CD4-positive, alpha-beta T cell (primary cell): ENCODE measurements around the gene ASIC4. TPM values are rescaled to one million over a fixed set of nuclear protein-coding genes. Genes with fewer than 3 reads are reported as not detected.

Experiments used
- ATAC-seq: fragments of 200-7000 bp; cut with Tn5 transposase; one replicate; pipeline ENCODE4 v1.10.0; 2022; ENCODE audit warnings: mild to moderate bottlenecking; ENCODE audit not compliant: poor library complexity
- CTCF ChIA-PET: fragments of 350-600 bp; sonication (Branson Sonifier 250); formaldehyde crosslinking; loops from one replicate; lab custom pipeline; 2021; ENCODE audit warnings: antibody characterized with exemption, inconsistent platforms; lab: Charles Lee
- POLR2A ChIA-PET: fragments of 350-600 bp; sonication (Branson Sonifier 250); formaldehyde crosslinking; loops from one replicate; lab custom pipeline; 2021; ENCODE audit warnings: antibody characterized with exemption, inconsistent platforms; lab: Charles Lee
- DNase-seq, 14 experiments: peaks; one replicate each; pipeline ENCODE4 v3.0.0-alpha.2; 2013 to 2020; ENCODE audit warnings: mixed read lengths in 2 of 14
- H3K27ac ChIP-seq, 2 donors: one replicate each; pipeline versions ENCODE4 v1.5.1 to v1.7.0; 2013; ENCODE audit warnings: low read length in 2 of 2, low read depth in 1 of 2, mild to moderate bottlenecking in 1 of 2
- H3K27me3 ChIP-seq, 2 experiments: 1 replicate in 1 of 2; 2 replicates in 1 of 2; pipeline versions ENCODE4 v1.6.1 to v1.7.0; 2013; ENCODE audit warnings: low read length in 2 of 2, control low read depth in 1 of 2, mild to moderate bottlenecking in 1 of 2, moderate library complexity in 1 of 2; ENCODE audit not compliant: insufficient read depth in 2 of 2, control insufficient read depth in 1 of 2
- H3K36me3 ChIP-seq: one replicate; pipeline ENCODE4 v1.6.1; 2013; ENCODE audit warnings: low read length, control low read depth; ENCODE audit not compliant: insufficient read depth
- H3K4me1 ChIP-seq: one replicate; pipeline ENCODE4 v1.6.1; 2013; ENCODE audit warnings: low read length, control low read depth; ENCODE audit not compliant: insufficient read depth
- H3K4me3 ChIP-seq: one replicate; pipeline ENCODE4 v1.5.1; 2013; ENCODE audit warnings: mild to moderate bottlenecking, low read length, moderate library complexity
- H3K9me3 ChIP-seq, 2 experiments: 1 replicate in 1 of 2; 2 replicates in 1 of 2; pipeline versions ENCODE4 v1.6.1 to v1.7.0; 2013; ENCODE audit warnings: low read length in 2 of 2, mild to moderate bottlenecking in 2 of 2, control low read depth in 1 of 2, moderate library complexity in 1 of 2; ENCODE audit not compliant: control insufficient read depth in 1 of 2, insufficient read depth in 1 of 2
- H3K27ac Mint-ChIP-seq: one replicate; pipeline ENCODE4 v1.8.0; 2020; ENCODE audit warnings: mixed read lengths
- H3K27me3 Mint-ChIP-seq: one replicate; pipeline ENCODE4 v1.8.0; 2021; ENCODE audit warnings: mixed read lengths
- H3K36me3 Mint-ChIP-seq: one replicate; pipeline ENCODE4 v1.8.0; 2021; ENCODE audit warnings: low read depth, mixed read lengths
- H3K4me1 Mint-ChIP-seq: one replicate; pipeline ENCODE4 v1.8.0; 2021; ENCODE audit warnings: low read depth, mixed read lengths
- H3K4me3 Mint-ChIP-seq: one replicate; pipeline ENCODE4 v1.8.0; 2020; ENCODE audit warnings: mild to moderate bottlenecking, mixed read lengths
- H3K9me3 Mint-ChIP-seq: one replicate; pipeline ENCODE4 v1.8.0; 2020; ENCODE audit warnings: mixed read lengths
- intact Hi-C, 2 experiments: fragments of 100-400 bp; cut with DNase I in 1 of 2; cut with micrococcal nuclease in 1 of 2; formaldehyde crosslinking; loops; one replicate each; pipeline versions ENCODE4 v1.15.1 to v1.9.0; 2023 to 2025; cut with DNase I, micrococcal nuclease
- total RNA-seq, 174 experiments: library from RNA in 2 of 174; stranded (reverse) in 2 of 174; gene quantifications; one replicate each; pipeline ENCODE4 v1.2.3 and lab custom pipeline; 2021 to 2026
- TF ChIP-seq, protein P1 (sequence below): fragments of 200-600 bp; IDR thresholded peaks from one replicate; pipeline ENCODE4 v1.8.0; 2022; ENCODE audit warnings: antibody characterized with exemption, mild to moderate bottlenecking

Gene ASIC4
- total RNA-seq, 2 experiments from 2014 or later: 0.08 to 0.17 TPM

DNA sequence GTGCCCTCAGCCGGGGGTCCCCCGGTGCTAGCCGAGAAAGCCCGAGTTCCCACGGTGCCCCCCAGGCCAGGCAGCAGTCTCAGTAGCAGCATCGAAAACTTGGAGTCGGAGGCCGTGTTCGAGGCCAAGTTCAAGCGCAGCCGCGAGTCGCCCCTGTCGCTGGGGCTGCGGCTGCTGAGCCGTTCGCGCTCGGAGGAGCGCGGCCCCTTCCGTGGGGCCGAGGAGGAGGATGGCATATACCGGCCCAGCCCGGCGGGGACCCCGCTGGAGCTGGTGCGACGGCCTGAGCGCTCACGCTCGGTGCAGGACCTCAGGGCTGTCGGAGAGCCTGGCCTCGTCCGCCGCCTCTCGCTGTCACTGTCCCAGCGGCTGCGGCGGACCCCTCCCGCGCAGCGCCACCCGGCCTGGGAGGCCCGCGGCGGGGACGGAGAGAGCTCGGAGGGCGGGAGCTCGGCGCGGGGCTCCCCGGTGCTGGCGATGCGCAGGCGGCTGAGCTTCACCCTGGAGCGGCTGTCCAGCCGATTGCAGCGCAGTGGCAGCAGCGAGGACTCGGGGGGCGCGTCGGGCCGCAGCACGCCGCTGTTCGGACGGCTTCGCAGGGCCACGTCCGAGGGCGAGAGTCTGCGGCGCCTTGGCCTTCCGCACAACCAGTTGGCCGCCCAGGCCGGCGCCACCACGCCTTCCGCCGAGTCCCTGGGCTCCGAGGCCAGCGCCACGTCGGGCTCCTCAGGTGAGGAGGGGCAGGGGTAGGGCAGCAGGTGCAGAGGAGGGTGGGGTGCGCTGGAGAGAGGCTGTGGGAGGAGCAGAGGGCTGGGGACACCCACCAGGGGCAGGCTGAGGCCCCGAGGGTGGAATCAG, 29.7 kb upstream of the ASIC4 start:
- Histone ChIP-seq H3K9me3 (peaks cover 0 to 12% of the 10 kb centered on the region in 2 experiments), H3K4me1 (peaks cover 16% of the 10 kb centered on the region), H3K4me3 (peak overlapping the region; percentile 12), H3K27me3 (peaks cover 53 to 54% of the 10 kb centered on the region in 2 experiments), H3K27ac (no peak overlapping the region), H3K36me3 (no peaks in the 10 kb centered on the region)
- H3K9me3 Mint-ChIP-seq: no peaks in the 10 kb centered on the region
- H3K4me1 Mint-ChIP-seq: peaks cover 6% of the 10 kb centered on the region
- TF ChIP-seq, protein P1, sequence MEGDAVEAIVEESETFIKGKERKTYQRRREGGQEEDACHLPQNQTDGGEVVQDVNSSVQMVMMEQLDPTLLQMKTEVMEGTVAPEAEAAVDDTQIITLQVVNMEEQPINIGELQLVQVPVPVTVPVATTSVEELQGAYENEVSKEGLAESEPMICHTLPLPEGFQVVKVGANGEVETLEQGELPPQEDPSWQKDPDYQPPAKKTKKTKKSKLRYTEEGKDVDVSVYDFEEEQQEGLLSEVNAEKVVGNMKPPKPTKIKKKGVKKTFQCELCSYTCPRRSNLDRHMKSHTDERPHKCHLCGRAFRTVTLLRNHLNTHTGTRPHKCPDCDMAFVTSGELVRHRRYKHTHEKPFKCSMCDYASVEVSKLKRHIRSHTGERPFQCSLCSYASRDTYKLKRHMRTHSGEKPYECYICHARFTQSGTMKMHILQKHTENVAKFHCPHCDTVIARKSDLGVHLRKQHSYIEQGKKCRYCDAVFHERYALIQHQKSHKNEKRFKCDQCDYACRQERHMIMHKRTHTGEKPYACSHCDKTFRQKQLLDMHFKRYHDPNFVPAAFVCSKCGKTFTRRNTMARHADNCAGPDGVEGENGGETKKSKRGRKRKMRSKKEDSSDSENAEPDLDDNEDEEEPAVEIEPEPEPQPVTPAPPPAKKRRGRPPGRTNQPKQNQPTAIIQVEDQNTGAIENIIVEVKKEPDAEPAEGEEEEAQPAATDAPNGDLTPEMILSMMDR: no peak
- no peak overlapping the region for H3K27ac Mint-ChIP-seq
- H3K36me3 Mint-ChIP-seq: no peaks in the 10 kb centered on the region
- DNase-seq: peak in 1 of 14 experiments; percentile 20
- H3K4me3 Mint-ChIP-seq: peak overlapping the region; percentile 27
- POLR2A ChIA-PET: interaction anchor here (0.6 kb wide), 1 partner anchor 11 kb away, joined by 3 read pairs; a partner anchor contains a TSS
- peaks cover 63% of the 10 kb centered on the region for H3K27me3 Mint-ChIP-seq
- intact Hi-C loops: no loop called here
- CTCF ChIA-PET: interaction anchor here (1.0 kb wide), 1 partner anchor 45 kb away, joined by 3 read pairs; no protein-coding TSS in a partner anchor
- ATAC-seq: peak; percentile 54

DNA sequence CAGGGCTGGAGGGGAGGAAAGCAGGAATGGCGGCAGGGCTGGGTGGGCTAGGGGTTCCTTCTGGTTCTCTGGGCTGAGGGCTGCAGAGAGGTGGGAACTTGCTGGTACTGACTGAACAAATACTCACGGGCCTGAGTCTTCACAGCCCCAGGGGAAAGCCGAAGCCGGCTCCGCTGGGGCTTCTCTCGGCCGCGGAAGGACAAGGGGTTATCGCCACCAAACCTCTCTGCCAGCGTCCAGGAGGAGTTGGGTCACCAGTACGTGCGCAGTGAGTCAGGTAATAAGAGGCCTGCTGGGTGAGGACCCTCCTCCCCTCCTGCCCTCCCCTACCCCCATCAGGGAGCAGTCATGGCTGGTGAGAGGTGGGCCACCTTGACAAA, 29.1 kb upstream of the ASIC4 start:
- no peak overlapping the region for H3K27ac Mint-ChIP-seq
- peaks cover 53 to 57% of the 10 kb centered on the region in 2 experiments for H3K27me3 ChIP-seq
- ChIA-PET CTCF (no interaction called here), POLR2A (no interaction called here)
- H3K4me1 Mint-ChIP-seq: peaks cover 6% of the 10 kb centered on the region
- ATAC-seq: no peak
- H3K9me3 ChIP-seq: peaks cover 0 to 12% of the 10 kb centered on the region in 2 experiments
- H3K36me3 Mint-ChIP-seq: no peaks in the 10 kb centered on the region
- H3K4me3 Mint-ChIP-seq: peak overlapping the region; percentile 30
- H3K27ac ChIP-seq: no peak overlapping the region
- peaks cover 16% of the 10 kb centered on the region for H3K4me1 ChIP-seq
- TF ChIP-seq, protein P1: no peak
- no peak for DNase-seq
- H3K36me3 ChIP-seq: no peaks in the 10 kb centered on the region
- H3K4me3 ChIP-seq: no peak overlapping the region
- peaks cover 60% of the 10 kb centered on the region for H3K27me3 Mint-ChIP-seq
- intact Hi-C loops: no loop called here
- H3K9me3 Mint-ChIP-seq: no peaks in the 10 kb centered on the region

DNA sequence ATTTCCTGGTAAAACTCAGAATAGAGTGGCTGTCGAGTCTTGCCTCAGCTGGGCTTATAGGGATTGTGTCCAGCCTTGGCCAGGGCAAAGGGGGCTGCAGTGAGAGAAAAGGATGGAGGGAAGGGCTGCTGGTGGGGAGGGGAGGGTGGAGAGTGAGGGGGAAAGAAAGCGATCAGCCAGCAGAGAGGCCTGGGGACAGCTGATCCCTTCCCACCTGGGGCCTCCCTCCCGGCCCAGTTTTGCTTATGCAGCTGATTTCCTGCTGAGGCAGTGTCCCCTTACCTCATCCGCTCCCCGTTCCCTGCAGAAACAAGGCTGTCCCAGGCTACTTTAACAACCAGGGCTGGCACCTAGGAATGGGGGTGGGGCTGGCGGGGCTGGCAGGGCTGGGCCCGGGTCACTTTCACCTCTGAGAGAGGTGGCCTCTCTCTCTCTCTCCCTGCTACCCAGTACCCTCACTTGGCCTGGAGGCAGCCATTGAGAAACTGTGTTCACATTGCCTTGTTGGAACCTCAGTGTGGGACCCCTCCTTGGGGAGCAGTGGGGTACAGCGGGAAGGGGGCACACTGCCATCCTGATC, 27.8 kb upstream of the ASIC4 start:
- Histone ChIP-seq H3K4me1 (peaks cover 16% of the 10 kb centered on the region), H3K36me3 (no peaks in the 10 kb centered on the region), H3K9me3 (peaks cover 0 to 12% of the 10 kb centered on the region in 2 experiments), H3K27me3 (peaks cover 53 to 54% of the 10 kb centered on the region in 2 experiments), H3K27ac (no peak overlapping the region), H3K4me3 (no peak overlapping the region)
- no peaks in the 10 kb centered on the region for H3K36me3 Mint-ChIP-seq
- ATAC-seq (no peak), DNase-seq (no peak)
- intact Hi-C loops: no loop called here
- ChIA-PET CTCF (no interaction called here), POLR2A (no interaction called here)
- peaks cover 6% of the 10 kb centered on the region for H3K4me1 Mint-ChIP-seq
- H3K27ac Mint-ChIP-seq: no peak overlapping the region
- TF ChIP-seq, protein P1: no peak
- H3K27me3 Mint-ChIP-seq: peaks cover 66% of the 10 kb centered on the region
- no peak overlapping the region for H3K4me3 Mint-ChIP-seq
- H3K9me3 Mint-ChIP-seq: no peaks in the 10 kb centered on the region
